HEK293 (cell line): Measurements from ENCODE around the gene FADS6.

Experiments
- CTCF ChIA-PET: fragments of 350-600 bp; formaldehyde crosslinking; extraction: SDS; loops from one replicate; lab custom pipeline; 2021; ENCODE audit warnings: antibody characterized with exemption; lab: Yijun Ruan, JAX
- POLR2A ChIA-PET: fragments of 300-600 bp; formaldehyde crosslinking; extraction: SDS; loops from one replicate; lab custom pipeline; 2020; ENCODE audit warnings: antibody characterized with exemption, inconsistent platforms; lab: Yijun Ruan, JAX
- H3K27ac ChIP-seq: fragments of 200-500 bp; sonication (Bioruptor generic); 2 replicates; pipeline ENCODE4 v1.5.1; 2014; ENCODE audit warnings: low read depth, low read length, control low read depth, inconsistent platforms; ENCODE audit errors: extremely low read depth
- H3K36me3 ChIP-seq, 2 experiments: fragments of 200-500 bp in 1 of 2; sonication (Bioruptor generic) in 1 of 2; 1 replicate in 1 of 2; 2 replicates in 1 of 2; pipeline ENCODE4 v1.5.1; 2014 to 2017; ENCODE audit warnings: inconsistent platforms in 2 of 2, low read length in 2 of 2; ENCODE audit not compliant: control insufficient read depth in 2 of 2, insufficient read depth in 1 of 2
- H3K4me1 ChIP-seq: fragments of 200-500 bp; sonication (Bioruptor generic); 2 replicates; pipeline ENCODE4 v1.5.1; 2014; ENCODE audit warnings: mild to moderate bottlenecking, low read length, inconsistent platforms; ENCODE audit not compliant: control insufficient read depth, insufficient read depth
- H3K4me3 ChIP-seq: 2 replicates; pipeline ENCODE4 v1.5.1; 2011; ENCODE audit warnings: low read depth, mild to moderate bottlenecking, control low read depth, low read length, moderate library complexity
- H3K9me3 ChIP-seq: fragments of 200-500 bp; sonication (Bioruptor generic); 2 replicates; pipeline ENCODE4 v1.5.1; 2014; ENCODE audit warnings: low read depth, low read length, inconsistent platforms; ENCODE audit not compliant: control insufficient read depth, insufficient read depth
- HIC1 ChIP-seq: fragments of 450-650 bp; formaldehyde crosslinking; IDR thresholded peaks from 2 replicates; pipeline ENCODE4 v1.5.1; 2016; ENCODE audit warnings: missing biosample characterization, missing genetic modification characterization
- KLF16 ChIP-seq: fragments of 450-650 bp; formaldehyde crosslinking; IDR thresholded peaks from 2 replicates; pipeline ENCODE4 v1.5.1; 2017; ENCODE audit warnings: missing biosample characterization, missing genetic modification characterization
- PRDM1 ChIP-seq: fragments of 450-650 bp; formaldehyde crosslinking; IDR thresholded peaks from 2 replicates; pipeline ENCODE4; 2016; ENCODE audit warnings: missing biosample characterization, missing genetic modification characterization
- SETDB1 ChIP-seq: IDR thresholded peaks from one replicate; pipeline ENCODE4 v1.6.1; 2017; ENCODE audit warnings: mild to moderate bottlenecking, low read length, moderate library complexity, mixed read lengths; ENCODE audit not compliant: insufficient read length
- ZBTB17 ChIP-seq: fragments of 450-650 bp; formaldehyde crosslinking; IDR thresholded peaks from 2 replicates; pipeline ENCODE4 v1.5.1; 2016; ENCODE audit warnings: missing biosample characterization, missing genetic modification characterization
- ZEB2 ChIP-seq: fragments of 450-650 bp; formaldehyde crosslinking; IDR thresholded peaks from 2 replicates; pipeline ENCODE4 v1.5.1; 2016; ENCODE audit warnings: missing biosample characterization, missing genetic modification characterization
- ZNF214 ChIP-seq: fragments of 450-650 bp; formaldehyde crosslinking; IDR thresholded peaks from 2 replicates; pipeline ENCODE4 v1.5.1; 2017; ENCODE audit warnings: missing biosample characterization, mild to moderate bottlenecking, missing genetic modification characterization, borderline replicate concordance
- ZNF324 ChIP-seq: fragments of 450-650 bp; formaldehyde crosslinking; IDR thresholded peaks from 2 replicates; pipeline ENCODE4 v1.5.1; 2016; ENCODE audit warnings: missing biosample characterization, missing genetic modification characterization
- ZNF341 ChIP-seq: fragments of 450-650 bp; formaldehyde crosslinking; IDR thresholded peaks from 2 replicates; pipeline ENCODE4; 2016; ENCODE audit warnings: low read depth, missing biosample characterization, missing genetic modification characterization
- ZNF366 ChIP-seq: fragments of 450-650 bp; formaldehyde crosslinking; conservative IDR thresholded peaks from 2 replicates; pipeline ENCODE4 v1.5.1; 2016; ENCODE audit warnings: missing biosample characterization, missing genetic modification characterization
- ZNF600 ChIP-seq: fragments of 450-650 bp; formaldehyde crosslinking; IDR thresholded peaks from 2 replicates; pipeline ENCODE4 v1.5.1; 2016; ENCODE audit warnings: missing biosample characterization, missing genetic modification characterization
- ZSCAN30 ChIP-seq: fragments of 450-650 bp; IDR thresholded peaks from 2 replicates; pipeline ENCODE4 v1.5.1; 2018; ENCODE audit warnings: missing biosample characterization, mild to moderate bottlenecking, missing genetic modification characterization, moderate library complexity
- TF ChIP-seq, protein P1 (sequence below): fragments of 450-650 bp; formaldehyde crosslinking; IDR thresholded peaks from 2 replicates; pipeline ENCODE4 v1.5.1; 2016; ENCODE audit warnings: missing biosample characterization, missing genetic modification characterization
- TF ChIP-seq, protein P2 (sequence below): fragments of 450-650 bp; formaldehyde crosslinking; IDR thresholded peaks from 2 replicates; pipeline ENCODE4 v1.5.1; 2016; ENCODE audit warnings: missing biosample characterization, missing genetic modification characterization, low read depth
- TF ChIP-seq, protein P3 (sequence below): fragments of 450-650 bp; formaldehyde crosslinking; IDR thresholded peaks from 2 replicates; pipeline ENCODE4 v1.5.1; 2016; ENCODE audit warnings: missing biosample characterization, missing genetic modification characterization

The FADS6 gene

GRCh38 chr17:74868251-74868907 lies 25.1 kb downstream of the FADS6 start:
- ChIA-PET POLR2A (interaction anchor here (1.5 kb wide), 1 partner anchor 122 kb away, joined by 5 read pairs; no protein-coding TSS in a partner anchor), CTCF (interaction anchor here (0.5 to 11.9 kb wide), 6 partner anchors 12 to 89 kb away, joined by 3 to 239 read pairs (median 6); no protein-coding TSS in a partner anchor)
- H3K9me3 ChIP-seq: no peaks in the 10 kb centered on the region
- no peak overlapping the region for H3K4me3 ChIP-seq
- TF ChIP-seq ZNF600 (peak; percentile 62), ZNF341 (tag by site-specific recombination) (peak; percentile 77), ZNF366 (peak; percentile 64)
- TF ChIP-seq, protein P1, sequence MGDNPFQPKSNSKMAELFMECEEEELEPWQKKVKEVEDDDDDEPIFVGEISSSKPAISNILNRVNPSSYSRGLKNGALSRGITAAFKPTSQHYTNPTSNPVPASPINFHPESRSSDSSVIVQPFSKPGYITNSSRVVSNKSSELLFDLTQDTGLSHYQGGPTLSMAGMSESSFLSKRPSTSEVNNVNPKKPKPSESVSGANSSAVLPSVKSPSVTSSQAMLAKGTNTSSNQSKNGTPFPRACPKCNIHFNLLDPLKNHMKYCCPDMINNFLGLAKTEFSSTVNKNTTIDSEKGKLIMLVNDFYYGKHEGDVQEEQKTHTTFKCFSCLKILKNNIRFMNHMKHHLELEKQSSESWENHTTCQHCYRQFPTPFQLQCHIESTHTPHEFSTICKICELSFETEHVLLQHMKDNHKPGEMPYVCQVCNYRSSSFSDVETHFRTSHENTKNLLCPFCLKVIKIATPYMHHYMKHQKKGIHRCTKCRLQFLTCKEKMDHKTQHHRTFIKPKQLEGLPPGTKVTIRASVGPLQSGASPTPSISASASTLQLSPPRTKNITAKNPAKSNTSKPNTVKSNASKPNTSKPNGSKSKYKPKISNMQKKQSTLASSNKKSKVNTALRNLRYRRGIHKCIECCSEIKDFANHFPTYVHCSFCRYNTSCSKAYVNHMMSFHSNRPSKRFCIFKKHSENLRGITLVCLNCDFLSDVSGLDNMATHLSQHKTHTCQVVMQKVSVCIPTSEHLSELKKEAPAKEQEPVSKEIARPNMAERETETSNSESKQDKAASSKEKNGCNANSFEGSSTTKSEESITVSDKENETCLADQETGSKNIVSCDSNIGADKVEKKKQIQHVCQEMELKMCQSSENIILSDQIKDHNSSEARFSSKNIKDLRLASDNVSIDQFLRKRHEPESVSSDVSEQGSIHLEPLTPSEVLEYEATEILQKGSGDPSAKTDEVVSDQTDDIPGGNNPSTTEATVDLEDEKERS (tag by site-specific recombination): no peak
- H3K4me1 ChIP-seq: peaks cover 5% of the 10 kb centered on the region
- peaks cover 0 to 70% of the 10 kb centered on the region in 2 experiments; a peak in 1 of 3 replicates for H3K36me3 ChIP-seq
- no peak overlapping the region for H3K27ac ChIP-seq

DNA sequence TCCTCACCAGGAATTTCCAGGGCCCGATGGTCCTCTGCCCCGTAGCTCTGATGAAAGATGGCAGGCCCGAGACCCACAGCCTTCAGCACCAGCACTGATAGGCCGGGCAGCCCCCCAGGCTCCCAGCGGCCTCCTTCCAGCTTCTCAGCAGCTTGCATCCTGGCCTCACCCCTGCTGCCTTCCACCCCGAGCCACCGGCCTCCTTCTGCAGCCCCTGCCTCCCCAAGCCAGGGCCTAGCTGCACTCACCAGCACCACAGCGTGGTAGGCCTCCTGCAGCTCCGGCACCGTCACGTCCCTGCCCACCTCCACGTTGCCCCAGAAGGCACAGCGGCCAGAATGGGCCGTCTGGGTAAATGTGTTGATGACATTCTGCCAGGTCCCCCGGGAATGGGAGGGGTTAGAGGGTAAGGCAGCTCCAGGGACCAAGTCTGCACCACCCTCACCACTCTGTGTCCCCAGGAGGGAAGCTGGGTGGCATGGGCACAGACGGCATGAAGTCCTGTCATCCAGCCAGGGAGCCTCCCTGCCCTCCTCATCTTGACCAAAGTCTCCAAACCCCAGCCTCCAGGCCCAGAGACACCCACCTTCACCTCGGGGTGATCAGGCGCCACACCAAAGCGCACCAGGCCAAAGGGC lies 27.1 kb downstream of the FADS6 start:
- Histone ChIP-seq H3K36me3 (peaks cover 0 to 76% of the 10 kb centered on the region in 2 experiments; a peak in 1 of 3 replicates), H3K9me3 (no peaks in the 10 kb centered on the region), H3K4me3 (no peak overlapping the region), H3K4me1 (0 out of 2 replicates have a peak, but pooled peaks cover 2% of the 10 kb centered on the region), H3K27ac (no peak overlapping the region)
- CTCF ChIA-PET: interaction anchor here (0.6 to 14.4 kb wide), 13 partner anchors 8 to 124 kb away, joined by 3 to 338 read pairs (median 4); partner anchors contain the start of genes FDXR and OTOP2
- POLR2A ChIA-PET: interaction anchor here (0.6 to 1.7 kb wide), 4 partner anchors 14 to 128 kb away, joined by 3 to 6 read pairs (median 4); no protein-coding TSS in a partner anchor
- TF ChIP-seq ZNF324 (no peak), HIC1 (tag by site-specific recombination) (peak; percentile 62)
- TF ChIP-seq, all 188 proteins: peak for 1

DNA sequence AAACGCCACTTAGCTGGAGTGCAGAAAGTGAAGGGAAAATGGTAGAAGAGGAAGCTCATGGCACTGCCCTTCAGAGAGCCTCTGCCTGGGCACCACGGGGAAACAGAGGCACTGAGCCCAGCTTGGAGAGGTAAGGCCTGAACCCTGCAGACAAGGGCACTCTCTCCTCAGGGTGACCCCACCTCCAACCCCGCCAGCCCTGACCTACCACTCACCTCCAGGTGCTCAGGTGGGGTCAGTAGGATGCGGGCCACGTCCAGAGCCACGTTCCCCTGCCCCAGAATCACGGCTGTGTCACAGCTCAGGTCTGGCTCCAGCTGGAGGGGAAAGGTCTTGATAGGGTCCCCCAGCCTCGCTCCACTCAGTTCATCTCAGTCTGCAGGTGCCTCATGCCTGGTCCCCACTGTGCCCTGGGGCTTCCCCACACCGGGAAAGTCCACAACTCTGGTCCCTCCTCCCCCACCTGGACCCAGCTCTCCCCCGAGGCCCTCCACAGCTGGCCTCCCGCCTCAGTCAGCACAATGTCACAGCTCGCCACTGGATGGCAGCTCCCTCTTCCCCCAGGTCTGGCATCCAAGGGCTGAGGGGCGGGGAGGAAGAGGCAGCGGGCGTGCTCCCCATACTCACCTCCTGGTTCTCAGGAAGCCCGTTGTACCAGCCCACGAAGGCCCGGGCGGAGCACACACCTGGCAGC lies 27.8 kb downstream of the FADS6 start:
- Histone ChIP-seq H3K27ac (no peak overlapping the region), H3K4me3 (no peak overlapping the region), H3K9me3 (no peaks in the 10 kb centered on the region), H3K4me1 (0 out of 2 replicates have a peak, but pooled peaks cover 2% of the 10 kb centered on the region), H3K36me3 (peaks cover 0 to 71% of the 10 kb centered on the region in 2 experiments; a peak in 1 of 3 replicates)
- TF ChIP-seq KLF16 (tag by site-specific recombination): no peak
- TF ChIP-seq, protein P2, sequence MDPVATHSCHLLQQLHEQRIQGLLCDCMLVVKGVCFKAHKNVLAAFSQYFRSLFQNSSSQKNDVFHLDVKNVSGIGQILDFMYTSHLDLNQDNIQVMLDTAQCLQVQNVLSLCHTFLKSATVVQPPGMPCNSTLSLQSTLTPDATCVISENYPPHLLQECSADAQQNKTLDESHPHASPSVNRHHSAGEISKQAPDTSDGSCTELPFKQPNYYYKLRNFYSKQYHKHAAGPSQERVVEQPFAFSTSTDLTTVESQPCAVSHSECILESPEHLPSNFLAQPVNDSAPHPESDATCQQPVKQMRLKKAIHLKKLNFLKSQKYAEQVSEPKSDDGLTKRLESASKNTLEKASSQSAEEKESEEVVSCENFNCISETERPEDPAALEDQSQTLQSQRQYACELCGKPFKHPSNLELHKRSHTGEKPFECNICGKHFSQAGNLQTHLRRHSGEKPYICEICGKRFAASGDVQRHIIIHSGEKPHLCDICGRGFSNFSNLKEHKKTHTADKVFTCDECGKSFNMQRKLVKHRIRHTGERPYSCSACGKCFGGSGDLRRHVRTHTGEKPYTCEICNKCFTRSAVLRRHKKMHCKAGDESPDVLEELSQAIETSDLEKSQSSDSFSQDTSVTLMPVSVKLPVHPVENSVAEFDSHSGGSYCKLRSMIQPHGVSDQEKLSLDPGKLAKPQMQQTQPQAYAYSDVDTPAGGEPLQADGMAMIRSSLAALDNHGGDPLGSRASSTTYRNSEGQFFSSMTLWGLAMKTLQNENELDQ (tag by site-specific recombination): no peak
- TF ChIP-seq ZBTB17: 0 out of 2 replicates have a peak, but pooled peaks have one; percentile 8
- no peak for TF ChIP-seq ZEB2 (tag by site-specific recombination)
- TF ChIP-seq, protein P3, sequence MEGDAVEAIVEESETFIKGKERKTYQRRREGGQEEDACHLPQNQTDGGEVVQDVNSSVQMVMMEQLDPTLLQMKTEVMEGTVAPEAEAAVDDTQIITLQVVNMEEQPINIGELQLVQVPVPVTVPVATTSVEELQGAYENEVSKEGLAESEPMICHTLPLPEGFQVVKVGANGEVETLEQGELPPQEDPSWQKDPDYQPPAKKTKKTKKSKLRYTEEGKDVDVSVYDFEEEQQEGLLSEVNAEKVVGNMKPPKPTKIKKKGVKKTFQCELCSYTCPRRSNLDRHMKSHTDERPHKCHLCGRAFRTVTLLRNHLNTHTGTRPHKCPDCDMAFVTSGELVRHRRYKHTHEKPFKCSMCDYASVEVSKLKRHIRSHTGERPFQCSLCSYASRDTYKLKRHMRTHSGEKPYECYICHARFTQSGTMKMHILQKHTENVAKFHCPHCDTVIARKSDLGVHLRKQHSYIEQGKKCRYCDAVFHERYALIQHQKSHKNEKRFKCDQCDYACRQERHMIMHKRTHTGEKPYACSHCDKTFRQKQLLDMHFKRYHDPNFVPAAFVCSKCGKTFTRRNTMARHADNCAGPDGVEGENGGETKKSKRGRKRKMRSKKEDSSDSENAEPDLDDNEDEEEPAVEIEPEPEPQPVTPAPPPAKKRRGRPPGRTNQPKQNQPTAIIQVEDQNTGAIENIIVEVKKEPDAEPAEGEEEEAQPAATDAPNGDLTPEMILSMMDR (tag by site-specific recombination): 0 out of 2 replicates have a peak, but pooled peaks have one; percentile 41
- no peak for TF ChIP-seq ZSCAN30 (tag by site-specific recombination)
- no peak for TF ChIP-seq ZNF214
- TF ChIP-seq PRDM1 (tag by site-specific recombination): 0 out of 2 replicates have a peak, but pooled peaks have one; percentile 13
- TF ChIP-seq SETDB1: no peak
- ChIA-PET POLR2A (interaction anchor here (0.5 to 5.0 kb wide), 8 partner anchors 7 to 129 kb away, joined by 3 to 40 read pairs (median 3); partner anchors contain the start of gene FDXR), CTCF (interaction anchor here (0.5 to 14.4 kb wide), 39 partner anchors 9 to 867 kb away, joined by 3 to 338 read pairs (median 4); partner anchors contain the start of genes FDXR and OTOP2)
